Measurements from ENCODE around the gene IFT20.

Gene IFT20

GRCh38 chr17:28335959-28336871 lies 943 bp upstream of the IFT20 start:
- H3K79me2 ChIP-seq (ENCODE audit: control insufficient read depth, insufficient read depth, low read length), result peaks cover 18% of the 10 kb centered on the region
- H3K23ac ChIP-seq (ENCODE audit: low read length), result no peak overlapping the region
- peak overlapping the region; percentile 71 for H3K27ac ChIP-seq (ENCODE audit: low read depth, low read length)
- no peaks in the 10 kb centered on the region for H3K27me3 ChIP-seq (ENCODE audit: insufficient read depth, low read length, poor library complexity)
- no peak overlapping the region for H2BK15ac ChIP-seq (replicated peaks; ENCODE audit: low read depth)
- DNase-seq, result peak; percentile 98
- H2BK5ac ChIP-seq (ENCODE audit: low read length), result no peak overlapping the region
- peaks cover 16% of the 10 kb centered on the region for H3K79me1 ChIP-seq (ENCODE audit: low read length)
- peak overlapping the region; percentile 86 for H3K9ac ChIP-seq (ENCODE audit: low read length)
- no peaks in the 10 kb centered on the region for H3K36me3 ChIP-seq (ENCODE audit: control insufficient read depth, insufficient read depth, low read length)
- H2AK5ac ChIP-seq (ENCODE audit: low read length), result no peak overlapping the region
- peaks cover 9% of the 10 kb centered on the region for H3K4me1 ChIP-seq (ENCODE audit: control insufficient read depth, low read depth, low read length)
- H3K4me3 ChIP-seq (ENCODE audit: low read length), result peak overlapping the region; percentile 80
- peak overlapping the region; percentile 43 for H3K4me2 ChIP-seq (ENCODE audit: low read length)
- H2BK120ac ChIP-seq (ENCODE audit: low read depth, low read length), result no peak overlapping the region
- peak overlapping the region; percentile 10 for H3K4ac ChIP-seq (ENCODE audit: low read depth, low read length)
- H4K8ac ChIP-seq (ENCODE audit: low read depth, low read length), result no peak overlapping the region
- no CpG with 5 or more reads among the region's 29 CpGs for WGBS (ENCODE audit: extremely low coverage, insufficient coverage, low lambda C conversion rate)
- H3K18ac ChIP-seq (ENCODE audit: low read length), result peak overlapping the region; percentile 35
- H3K56ac ChIP-seq (ENCODE audit: low read length), result peak overlapping the region; percentile 94
- H4K5ac ChIP-seq (ENCODE audit: low read length), result no peak overlapping the region

- no peak overlapping the region for H3K27ac ChIP-seq (ENCODE audit: low read depth, low read length)
- no peak for DNase-seq
Measured at GRCh38 chr17:28334666-28335200, 539 bp downstream of the IFT20 start.

GRCh38 chr17:28334171-28334570 lies 1.1 kb downstream of the IFT20 start:
- no peak overlapping the region for H2BK120ac ChIP-seq (ENCODE audit: low read depth, low read length)
- WGBS (ENCODE audit: extremely low coverage, insufficient coverage, low lambda C conversion rate), result no CpG with 5 or more reads among the region's 6 CpGs
- H3K27ac ChIP-seq (ENCODE audit: low read depth, low read length), result no peak overlapping the region
- no peak overlapping the region for H3K4ac ChIP-seq (ENCODE audit: low read depth, low read length)
- no peak overlapping the region for H3K18ac ChIP-seq (ENCODE audit: low read length)
- no peak overlapping the region for H3K4me2 ChIP-seq (ENCODE audit: low read length)
- H2BK5ac ChIP-seq (ENCODE audit: low read length), result no peak overlapping the region
- H2AK5ac ChIP-seq (ENCODE audit: low read length), result no peak overlapping the region
- no peak overlapping the region for H3K23ac ChIP-seq (ENCODE audit: low read length)
- H2BK15ac ChIP-seq (replicated peaks; ENCODE audit: low read depth), result no peak overlapping the region
- H3K36me3 ChIP-seq (ENCODE audit: control insufficient read depth, insufficient read depth, low read length), result peaks cover 2% of the 10 kb centered on the region
- no peak overlapping the region for H4K8ac ChIP-seq (ENCODE audit: low read depth, low read length)
- peaks cover 9% of the 10 kb centered on the region for H3K4me1 ChIP-seq (ENCODE audit: control insufficient read depth, low read depth, low read length)
- H3K27me3 ChIP-seq (ENCODE audit: insufficient read depth, low read length, poor library complexity), result no peaks in the 10 kb centered on the region
- H4K5ac ChIP-seq (ENCODE audit: low read length), result no peak overlapping the region
- no peak overlapping the region for H3K4me3 ChIP-seq (ENCODE audit: low read length)
- H3K9ac ChIP-seq (ENCODE audit: low read length), result no peak overlapping the region
- peaks cover 14% of the 10 kb centered on the region for H3K79me1 ChIP-seq (ENCODE audit: low read length)
- no peak overlapping the region for H3K56ac ChIP-seq (ENCODE audit: low read length)
- no peak for DNase-seq
- H3K79me2 ChIP-seq (ENCODE audit: control insufficient read depth, insufficient read depth, low read length), result peaks cover 18% of the 10 kb centered on the region

More at GRCh38 chr17:28334666-28335200, 539 bp downstream of the IFT20 start:
- Histone ChIP-seq H2BK15ac (replicated peaks; ENCODE audit: low read depth) (no peak overlapping the region), H4K8ac (ENCODE audit: low read depth, low read length) (no peak overlapping the region), H3K79me2 (ENCODE audit: control insufficient read depth, insufficient read depth, low read length) (peaks cover 18% of the 10 kb centered on the region), H2BK5ac (ENCODE audit: low read length) (no peak overlapping the region), H3K56ac (ENCODE audit: low read length) (peak overlapping the region; percentile 84), H3K18ac (ENCODE audit: low read length) (no peak overlapping the region), H3K9ac (ENCODE audit: low read length) (peak overlapping the region; percentile 76), H3K4ac (ENCODE audit: low read depth, low read length) (no peak overlapping the region), H4K5ac (ENCODE audit: low read length) (no peak overlapping the region), H3K79me1 (ENCODE audit: low read length) (peaks cover 16% of the 10 kb centered on the region), H3K4me2 (ENCODE audit: low read length) (peak overlapping the region; percentile 81), H2AK5ac (ENCODE audit: low read length) (no peak overlapping the region), H3K23ac (ENCODE audit: low read length) (no peak overlapping the region), H3K4me1 (ENCODE audit: control insufficient read depth, low read depth, low read length) (peaks cover 9% of the 10 kb centered on the region), H3K4me3 (ENCODE audit: low read length) (peak overlapping the region; percentile 54), H3K36me3 (ENCODE audit: control insufficient read depth, insufficient read depth, low read length) (no peaks in the 10 kb centered on the region), H3K27me3 (ENCODE audit: insufficient read depth, low read length, poor library complexity) (no peaks in the 10 kb centered on the region), H2BK120ac (ENCODE audit: low read depth, low read length) (no peak overlapping the region)
- no CpG with 5 or more reads among the region's 18 CpGs for WGBS (ENCODE audit: extremely low coverage, insufficient coverage, low lambda C conversion rate)

GRCh38 chr17:28333083-28333746 lies 2.1 kb downstream of the IFT20 start:
- H3K36me3 ChIP-seq (ENCODE audit: control insufficient read depth, insufficient read depth, low read length), result peaks cover 4% of the 10 kb centered on the region
- WGBS (ENCODE audit: extremely low coverage, insufficient coverage, low lambda C conversion rate), result no CpG with 5 or more reads among the region's 1 CpG
- no peak overlapping the region for H3K56ac ChIP-seq (ENCODE audit: low read length)
- H2BK120ac ChIP-seq (ENCODE audit: low read depth, low read length), result no peak overlapping the region
- no peak overlapping the region for H4K5ac ChIP-seq (ENCODE audit: low read length)
- H2BK15ac ChIP-seq (replicated peaks; ENCODE audit: low read depth), result no peak overlapping the region
- H3K27me3 ChIP-seq (ENCODE audit: insufficient read depth, low read length, poor library complexity), result no peaks in the 10 kb centered on the region
- no peak overlapping the region for H4K8ac ChIP-seq (ENCODE audit: low read depth, low read length)
- DNase-seq, result no peak
- no peak overlapping the region for H3K4me2 ChIP-seq (ENCODE audit: low read length)
- H3K79me1 ChIP-seq (ENCODE audit: low read length), result peaks cover 11% of the 10 kb centered on the region
- H3K4me1 ChIP-seq (ENCODE audit: control insufficient read depth, low read depth, low read length), result peaks cover 9% of the 10 kb centered on the region
- no peak overlapping the region for H2AK5ac ChIP-seq (ENCODE audit: low read length)
- no peak overlapping the region for H3K18ac ChIP-seq (ENCODE audit: low read length)
- no peak overlapping the region for H3K4me3 ChIP-seq (ENCODE audit: low read length)
- no peak overlapping the region for H3K23ac ChIP-seq (ENCODE audit: low read length)
- H3K79me2 ChIP-seq (ENCODE audit: control insufficient read depth, insufficient read depth, low read length), result peaks cover 12% of the 10 kb centered on the region
- H3K4ac ChIP-seq (ENCODE audit: low read depth, low read length), result no peak overlapping the region
- no peak overlapping the region for H3K27ac ChIP-seq (ENCODE audit: low read depth, low read length)
- no peak overlapping the region for H3K9ac ChIP-seq (ENCODE audit: low read length)
- H2BK5ac ChIP-seq (ENCODE audit: low read length), result no peak overlapping the region

GRCh38 chr17:28331891-28332420 lies 3.3 kb downstream of the IFT20 start:
- H3K9ac ChIP-seq (ENCODE audit: low read length), result no peak overlapping the region
- DNase-seq, result no peak

More at GRCh38 chr17:28331891-28332420, 3.3 kb downstream of the IFT20 start:
- no CpG with 5 or more reads among the region's 6 CpGs for WGBS (ENCODE audit: extremely low coverage, insufficient coverage, low lambda C conversion rate)
- Histone ChIP-seq H2BK5ac (ENCODE audit: low read length) (no peak overlapping the region), H3K27ac (ENCODE audit: low read depth, low read length) (no peak overlapping the region), H2BK15ac (replicated peaks; ENCODE audit: low read depth) (no peak overlapping the region), H3K18ac (ENCODE audit: low read length) (no peak overlapping the region), H3K56ac (ENCODE audit: low read length) (no peak overlapping the region), H3K4ac (ENCODE audit: low read depth, low read length) (no peak overlapping the region), H3K4me2 (ENCODE audit: low read length) (no peak overlapping the region), H3K79me2 (ENCODE audit: control insufficient read depth, insufficient read depth, low read length) (peaks cover 5% of the 10 kb centered on the region), H2AK5ac (ENCODE audit: low read length) (no peak overlapping the region), H3K4me1 (ENCODE audit: control insufficient read depth, low read depth, low read length) (peaks cover 9% of the 10 kb centered on the region), H3K4me3 (ENCODE audit: low read length) (no peak overlapping the region), H3K36me3 (ENCODE audit: control insufficient read depth, insufficient read depth, low read length) (peaks cover 6% of the 10 kb centered on the region), H3K27me3 (ENCODE audit: insufficient read depth, low read length, poor library complexity) (no peaks in the 10 kb centered on the region), H4K5ac (ENCODE audit: low read length) (no peak overlapping the region), H3K79me1 (ENCODE audit: low read length) (peaks cover 9% of the 10 kb centered on the region), H2BK120ac (ENCODE audit: low read depth, low read length) (no peak overlapping the region), H3K23ac (ENCODE audit: low read length) (no peak overlapping the region), H4K8ac (ENCODE audit: low read depth, low read length) (no peak overlapping the region)

Data from mesendoderm (in vitro differentiated cells).